ENCODE data around the gene EFNB3. TPM values are rescaled to one million over a fixed set of nuclear protein-coding genes. Genes with fewer than 3 reads are reported as not detected.

The EFNB3 gene
- total RNA-seq, 1 experiment from 2014 or later, result 0.07 TPM

GRCh38 chr17:7716901-7717755 is 12.1 kb downstream of the EFNB3 start, which contains the start of gene DNAH2 (continued):
- TF ChIP-seq REST (IDR thresholded peaks at IDR 0.05; ENCODE audit: low read depth), result no peak
- TF ChIP-seq SRF (IDR thresholded peaks at IDR 0.05; ENCODE audit: low read depth), result no peak
- TF ChIP-seq CBX3 (IDR thresholded peaks at IDR 0.05; ENCODE audit: low read depth), result no peak
- peak; percentile 53 to 57 (median 57); a peak in 5 of 6 replicates for TF ChIP-seq CTCF (IDR thresholded peaks at IDR 0.05 in 2 of 3, conservative IDR thresholded peaks at IDR 0.05 in 1 of 3; ENCODE audit: borderline replicate concordance in 1 of 3, insufficient read depth in 1 of 3, low read depth in 2 of 3, low read length in 2 of 3)

- DNase-seq (ENCODE audit: low read depth, low spot score) (no peak), ATAC-seq (no peak)
- Histone ChIP-seq H3K36me3 (ENCODE audit: control insufficient read depth in 1 of 2, insufficient read depth in 2 of 2, low read length in 2 of 2) (no peaks in the 10 kb centered on the region), H2AFZ (ENCODE audit: low read depth, low read length, poor library complexity, severe bottlenecking) (no peak overlapping the region), H3K79me2 (ENCODE audit: insufficient read depth, low read length) (no peaks in the 10 kb centered on the region), H3K27ac (ENCODE audit: low read depth, low read length) (peak overlapping the region; percentile 70; the same call in 1 of the 2 replicates), H4K20me1 (ENCODE audit: insufficient read depth) (no peaks in the 10 kb centered on the region), H3K4me1 (ENCODE audit: control insufficient read depth in 1 of 2, insufficient read depth in 2 of 2, low read length in 2 of 2) (peaks cover 12 to 26% of the 10 kb centered on the region in 2 experiments), H3K4me2 (ENCODE audit: low read length) (peak overlapping the region; percentile 92), H3K9me3 (ENCODE audit: control insufficient read depth in 1 of 2, insufficient read depth in 1 of 2, low read depth in 1 of 2, low read length in 2 of 2) (no peaks in the 10 kb centered on the region), H3K27me3 (ENCODE audit: insufficient read depth, low read length) (no peaks in the 10 kb centered on the region), H3K4me3 (replicated peaks in 1 of 2; ENCODE audit: low read depth in 1 of 2, low read length in 2 of 2) (peak overlapping the region; percentile 64 to 70), H3K9me2 (ENCODE audit: insufficient read depth) (no peaks in the 10 kb centered on the region), H3K9ac (ENCODE audit: low read length) (peak overlapping the region; percentile 71)
- BruUV-seq (replicated peaks), result no TSS peak
- ChIA-PET RAD21 (ENCODE audit: low non-redundant PET in 1 of 2, low total read pairs in 2 of 2, uncharacterized antibody in 2 of 2, unreplicated experiment in 2 of 2) (no interaction called here), CTCF (interaction anchor here (1.6 kb wide), 1 partner anchor 31 kb away, joined by 8 read pairs; the partner anchor contains the start of genes TP53 and WRAP53), POLR2A (interaction anchor here (0.7 kb wide), 3 partner anchors 147 to 633 kb away, joined by 3 to 7 read pairs (median 3); partner anchors contain the start of gene TRAPPC1)
- TF ChIP-seq RAD21 (IDR thresholded peaks at IDR 0.05; ENCODE audit: low read depth) (no peak), YY1 (IDR thresholded peaks at IDR 0.05; ENCODE audit: extremely low read depth, insufficient replicate concordance, low read depth, low read length) (no peak), SIN3A (IDR thresholded peaks at IDR 0.05; ENCODE audit: low read depth) (no peak), MAX (IDR thresholded peaks at IDR 0.05) (no peak), CBX3 (IDR thresholded peaks at IDR 0.05; ENCODE audit: low read depth) (no peak), POLR2AphosphoS5 (IDR thresholded peaks at IDR 0.05; ENCODE audit: low read depth, low read length) (no peak), ELF1 (IDR thresholded peaks at IDR 0.05; ENCODE audit: borderline replicate concordance, low read depth) (no peak), ATF3 (IDR thresholded peaks at IDR 0.05) (no peak), EZH2phosphoT487 (IDR thresholded peaks at IDR 0.05; ENCODE audit: borderline replicate concordance) (no peak), FOSL1 (IDR thresholded peaks at IDR 0.05; ENCODE audit: low read depth) (no peak)
- intact Hi-C loops (cut with micrococcal nuclease), result loop anchor here (1.0 kb wide), 1 partner anchor 119 kb away; no protein-coding TSS in a partner anchor
Observed at GRCh38 chr17:7717756-7718350, 12.9 kb downstream of the EFNB3 start.

Data from HCT116 (cell line).